Calu3 (cell line): ENCODE results near the gene CALN1. TPM values are rescaled to one million over a fixed set of nuclear protein-coding genes. Genes with fewer than 3 reads are reported as not detected.

ENCODE experiments used
- BruUV-seq: library from RNA; stranded (reverse); fragments of 400-500 nt; replicated peaks from 2 replicates; lab custom pipeline; 2021; lab: Mats Ljungman, UMichigan
- CTCF ChIA-PET: fragments of 300-600 bp; sonication (Branson Sonifier 250); formaldehyde crosslinking; loops from one replicate; lab custom pipeline; 2022; ENCODE audit warnings: antibody characterized with exemption; lab: Charles Lee
- DNase-seq: peaks from one replicate; pipeline ENCODE4 v3.0.0; 2022
- H3K27ac Mint-ChIP-seq: one replicate; pipeline ENCODE4 v1.8.0; 2022; ENCODE audit warnings: mixed read lengths; ENCODE audit not compliant: unreplicated experiment
- H3K27me3 Mint-ChIP-seq: one replicate; pipeline ENCODE4 v1.8.0; 2022; ENCODE audit warnings: mixed read lengths; ENCODE audit not compliant: unreplicated experiment
- H3K36me3 Mint-ChIP-seq: one replicate; pipeline ENCODE4 v1.8.0; 2022; ENCODE audit warnings: mild to moderate bottlenecking, moderate library complexity, mixed read lengths; ENCODE audit not compliant: insufficient read depth, unreplicated experiment
- H3K4me1 Mint-ChIP-seq: one replicate; pipeline ENCODE4 v1.8.0; 2022; ENCODE audit warnings: mild to moderate bottlenecking, low read depth, mixed read lengths; ENCODE audit not compliant: unreplicated experiment
- H3K4me3 Mint-ChIP-seq: one replicate; pipeline ENCODE4 v1.8.0; 2022; ENCODE audit warnings: mild to moderate bottlenecking, low read depth, moderate library complexity, mixed read lengths; ENCODE audit not compliant: unreplicated experiment
- H3K9me3 Mint-ChIP-seq: one replicate; pipeline ENCODE4 v1.8.0; 2022; ENCODE audit warnings: low read depth, mixed read lengths; ENCODE audit not compliant: unreplicated experiment
- CTCF ChIP-seq: fragments of 200-600 bp; IDR thresholded peaks from one replicate; pipeline ENCODE4 v1.8.0; 2022; ENCODE audit warnings: antibody characterized with exemption; ENCODE audit not compliant: unreplicated experiment
- intact Hi-C: fragments of 100-400 bp; cut with micrococcal nuclease; formaldehyde crosslinking; loops from one replicate; pipeline ENCODE4 v1.10.0; 2022; ENCODE audit not compliant: unreplicated experiment
- total RNA-seq: library from RNA; stranded (reverse); gene quantifications from 2 replicates; pipeline ENCODE4 v1.2.3, GENCODE V29; 2022

The CALN1 gene
- total RNA-seq, 1 experiment from 2014 or later: not detected

DNA sequence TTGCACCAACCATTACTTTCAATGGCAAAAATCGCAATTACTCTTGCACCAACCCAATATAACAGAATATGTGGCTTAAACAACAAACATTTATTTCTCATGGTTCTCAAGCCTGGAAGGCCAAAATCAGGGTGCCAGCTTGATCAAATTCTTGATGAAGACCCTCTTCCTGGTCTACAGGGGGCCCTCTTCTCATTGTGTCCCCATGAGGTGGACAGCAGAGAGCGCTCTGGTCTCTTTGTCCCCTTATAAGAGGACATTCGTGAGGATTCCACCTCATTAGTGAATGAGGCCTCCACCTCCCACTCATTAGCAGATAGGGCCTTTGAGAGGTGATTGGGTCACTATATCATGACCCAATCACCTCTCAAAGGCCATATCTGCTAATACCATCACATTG lies 120.0 kb downstream of the CALN1 start:
- H3K4me1 Mint-ChIP-seq: no peaks in the 10 kb centered on the region
- no peak overlapping the region for H3K27ac Mint-ChIP-seq
- CTCF ChIA-PET: no interaction called here
- no peak overlapping the region for H3K4me3 Mint-ChIP-seq
- BruUV-seq: no TSS peak
- no peak for TF ChIP-seq CTCF
- intact Hi-C loops: no loop called here
- no peak for DNase-seq
- H3K9me3 Mint-ChIP-seq: peaks cover 4% of the 10 kb centered on the region
- no peaks in the 10 kb centered on the region for H3K36me3 Mint-ChIP-seq
- no peaks in the 10 kb centered on the region for H3K27me3 Mint-ChIP-seq

DNA sequence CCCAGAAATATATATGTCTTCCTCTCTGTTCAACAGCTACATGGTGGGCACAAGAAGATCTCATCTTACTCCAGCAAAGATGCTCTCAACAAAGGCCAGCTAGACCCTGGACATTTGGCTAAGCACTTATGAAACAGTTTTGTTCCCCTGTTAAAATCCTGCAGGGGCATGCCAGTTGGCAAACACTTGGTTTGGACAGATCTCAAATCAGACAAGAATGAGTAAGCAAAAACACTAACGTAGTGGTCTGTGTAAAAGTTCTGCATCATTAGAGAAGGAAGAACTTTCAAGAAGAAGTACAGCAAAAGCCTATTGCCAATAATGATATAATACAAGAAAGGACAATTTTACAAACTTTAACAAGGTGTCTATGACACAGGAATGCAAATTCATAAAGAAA lies 125.6 kb downstream of the CALN1 start:
- no TSS peak for BruUV-seq
- peaks cover 6% of the 10 kb centered on the region for H3K9me3 Mint-ChIP-seq
- no peak overlapping the region for H3K27ac Mint-ChIP-seq
- H3K4me3 Mint-ChIP-seq: no peak overlapping the region
- no peak for DNase-seq
- H3K36me3 Mint-ChIP-seq: no peaks in the 10 kb centered on the region
- CTCF ChIA-PET: no interaction called here
- no peaks in the 10 kb centered on the region for H3K4me1 Mint-ChIP-seq
- H3K27me3 Mint-ChIP-seq: no peaks in the 10 kb centered on the region
- no peak for TF ChIP-seq CTCF
- intact Hi-C loops: no loop called here

GRCh38 chr7:72283309-72283708 lies 128.8 kb downstream of the CALN1 start:
- BruUV-seq: no TSS peak
- Mint-ChIP-seq H3K4me3 (no peak overlapping the region), H3K4me1 (no peaks in the 10 kb centered on the region), H3K27ac (no peak overlapping the region), H3K27me3 (no peaks in the 10 kb centered on the region), H3K9me3 (peaks cover 6% of the 10 kb centered on the region), H3K36me3 (no peaks in the 10 kb centered on the region)
- intact Hi-C loops: no loop called here
- CTCF ChIA-PET: interaction anchor here (0.6 kb wide), 1 partner anchor 253 kb away, joined by 3 read pairs; no protein-coding TSS in a partner anchor
- no peak for DNase-seq
- no peak for TF ChIP-seq CTCF

DNA sequence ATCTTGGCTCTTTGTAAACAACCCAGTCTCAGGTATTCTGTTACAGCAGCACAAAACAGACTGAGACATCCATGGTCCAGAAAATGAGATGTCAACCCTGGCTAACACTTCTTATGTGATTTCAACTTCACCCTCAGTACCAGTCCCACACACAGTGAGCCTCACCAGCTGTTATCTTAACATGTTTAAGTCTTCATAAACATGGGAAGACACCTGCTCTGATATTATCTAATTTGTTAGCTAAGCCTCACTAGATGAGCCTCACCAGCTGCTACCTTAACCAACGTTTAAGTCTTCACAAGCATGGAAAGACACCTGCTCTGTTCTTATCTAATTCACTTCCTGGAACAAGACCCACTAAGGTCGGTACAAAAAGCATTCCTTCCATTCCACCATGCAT lies 130.8 kb downstream of the CALN1 start:
- intact Hi-C loops: no loop called here
- CTCF ChIA-PET: no interaction called here
- H3K27ac Mint-ChIP-seq: no peak overlapping the region
- H3K27me3 Mint-ChIP-seq: no peaks in the 10 kb centered on the region
- H3K4me3 Mint-ChIP-seq: no peak overlapping the region
- no peaks in the 10 kb centered on the region for H3K36me3 Mint-ChIP-seq
- H3K4me1 Mint-ChIP-seq: no peaks in the 10 kb centered on the region
- DNase-seq: no peak
- BruUV-seq: no TSS peak
- peaks cover 7% of the 10 kb centered on the region for H3K9me3 Mint-ChIP-seq
- TF ChIP-seq CTCF: no peak
